HG03196 (cell line): ENCODE results near the gene EBF3.

Experiments used
- ATAC-seq: cut with Tn5 transposase; IDR thresholded peaks from one replicate; pipeline ENCODE4 v1.9.1; 2021; ENCODE audit not compliant: unreplicated experiment

Gene EBF3

GRCh38 chr10:129894698-129895097 lies 69.4 kb downstream of the EBF3 start:
- no peak for ATAC-seq

GRCh38 chr10:129893104-129894089 lies 70.7 kb downstream of the EBF3 start:
- ATAC-seq: no peak

GRCh38 chr10:129892548-129893052 lies 71.5 kb downstream of the EBF3 start:
- ATAC-seq: no peak

- ATAC-seq: no peak
These were observed 72.3 kb downstream of the EBF3 start for GRCh38 chr10:129891806-129892205.

GRCh38 chr10:129890170-129890569 lies 73.9 kb downstream of the EBF3 start:
- no peak for ATAC-seq

GRCh38 chr10:129888784-129889616 lies 75.1 kb downstream of the EBF3 start:
- no peak for ATAC-seq

GRCh38 chr10:129887986-129888783 lies 75.9 kb downstream of the EBF3 start:
- no peak for ATAC-seq

- ATAC-seq: no peak
These were observed 76.6 kb downstream of the EBF3 start for GRCh38 chr10:129887381-129887905.

GRCh38 chr10:129886263-129886662 lies 77.8 kb downstream of the EBF3 start:
- ATAC-seq: no peak

GRCh38 chr10:129885526-129885925 lies 78.5 kb downstream of the EBF3 start:
- no peak for ATAC-seq

- ATAC-seq: no peak
These were observed 79.5 kb downstream of the EBF3 start for GRCh38 chr10:129884398-129885078.

- ATAC-seq: no peak
These were observed 80.3 kb downstream of the EBF3 start for GRCh38 chr10:129883626-129884397.

GRCh38 chr10:129883029-129883428 lies 81.0 kb downstream of the EBF3 start:
- ATAC-seq: no peak

GRCh38 chr10:129882291-129883010 lies 81.6 kb downstream of the EBF3 start:
- no peak for ATAC-seq

- no peak for ATAC-seq
These were observed 82.4 kb downstream of the EBF3 start for GRCh38 chr10:129881641-129882040.

- no peak for ATAC-seq
These were observed 83.7 kb downstream of the EBF3 start for GRCh38 chr10:129880191-129880870.

- ATAC-seq: no peak
These were observed 84.4 kb downstream of the EBF3 start for GRCh38 chr10:129879655-129880054.

GRCh38 chr10:129878835-129879234 lies 85.2 kb downstream of the EBF3 start:
- no peak for ATAC-seq
